DND-41 (cell line): ENCODE measurements around the gene BMP7.
"Not testable (repeated sequence)": the region's sequence is repeated elsewhere in the genome, so short reads cannot be mapped to it uniquely, and the experiment has no call there.

Source experiments
- ATAC-seq: fragments of 200-7000 bp; cut with Tn5 transposase; 3 replicates; pipeline ENCODE4 v1.9.1; 2021; ENCODE audit warnings: low read depth; ENCODE audit not compliant: insufficient read depth
- DNase-seq: peaks from one replicate; pipeline ENCODE4 v3.0.0-alpha.2; 2020
- H2AFZ ChIP-seq: 2 replicates; pipeline ENCODE4 v1.6.0; 2012; ENCODE audit warnings: low read depth, low read length
- H3K27ac ChIP-seq: 2 replicates; pipeline ENCODE4 v1.5.1; 2012; ENCODE audit warnings: low read length, inconsistent platforms
- H3K27me3 ChIP-seq: fragments of 200-600 bp; sonication (generic); 2 replicates; pipeline ENCODE4 v1.6.0; 2012; ENCODE audit warnings: low read length, mild to moderate bottlenecking, inconsistent platforms; ENCODE audit not compliant: insufficient read depth, poor library complexity
- H3K36me3 ChIP-seq: 2 replicates; pipeline ENCODE4 v1.5.1; 2012; ENCODE audit warnings: low read length, inconsistent platforms; ENCODE audit not compliant: insufficient read depth
- H3K4me1 ChIP-seq: 2 replicates; pipeline ENCODE4 v1.5.1; 2012; ENCODE audit warnings: mild to moderate bottlenecking, low read length; ENCODE audit not compliant: insufficient read depth
- H3K4me2 ChIP-seq: 2 replicates; pipeline ENCODE4 v1.6.0; 2012; ENCODE audit warnings: mild to moderate bottlenecking, moderate library complexity, low read length, inconsistent platforms; ENCODE audit not compliant: insufficient read depth
- H3K4me3 ChIP-seq, 2 experiments: fragments of 200-600 bp in 1 of 2; shearing (Covaris generic) in 1 of 2; 2 replicates each; pipeline ENCODE4 v1.5.1; 2012 to 2016; ENCODE audit warnings: inconsistent platforms in 2 of 2, low read length in 2 of 2, mild to moderate bottlenecking in 2 of 2, low read depth in 1 of 2, moderate library complexity in 1 of 2
- H3K79me2 ChIP-seq: 2 replicates; pipeline ENCODE4 v1.6.0; 2012; ENCODE audit warnings: low read length, inconsistent platforms; ENCODE audit not compliant: insufficient read depth
- H3K9ac ChIP-seq: 2 replicates; pipeline ENCODE4 v1.6.0; 2012; ENCODE audit warnings: low read depth, mild to moderate bottlenecking, inconsistent platforms, low read length, moderate library complexity
- H3K9me3 ChIP-seq: 2 replicates; pipeline ENCODE4 v1.5.1; 2012; ENCODE audit warnings: low read length, moderate library complexity, mild to moderate bottlenecking, inconsistent platforms; ENCODE audit not compliant: insufficient read depth, severe bottlenecking
- H4K20me1 ChIP-seq: 2 replicates; pipeline ENCODE4 v1.6.0; 2012; ENCODE audit warnings: low read length; ENCODE audit not compliant: insufficient read depth
- CTCF ChIP-seq: IDR thresholded peaks from 2 replicates; pipeline ENCODE4 v1.5.1; 2012; ENCODE audit warnings: borderline replicate concordance, low read length, moderate library complexity, mild to moderate bottlenecking; ENCODE audit not compliant: poor library complexity, severe bottlenecking; ENCODE audit errors: extremely low read depth
- EZH2 ChIP-seq: IDR thresholded peaks from 3 replicates; pipeline ENCODE4 v1.6.1; 2012; ENCODE audit warnings: borderline replicate concordance, low read depth, mild to moderate bottlenecking, moderate library complexity, low read length, inconsistent platforms; ENCODE audit not compliant: severe bottlenecking

The BMP7 gene

DNA sequence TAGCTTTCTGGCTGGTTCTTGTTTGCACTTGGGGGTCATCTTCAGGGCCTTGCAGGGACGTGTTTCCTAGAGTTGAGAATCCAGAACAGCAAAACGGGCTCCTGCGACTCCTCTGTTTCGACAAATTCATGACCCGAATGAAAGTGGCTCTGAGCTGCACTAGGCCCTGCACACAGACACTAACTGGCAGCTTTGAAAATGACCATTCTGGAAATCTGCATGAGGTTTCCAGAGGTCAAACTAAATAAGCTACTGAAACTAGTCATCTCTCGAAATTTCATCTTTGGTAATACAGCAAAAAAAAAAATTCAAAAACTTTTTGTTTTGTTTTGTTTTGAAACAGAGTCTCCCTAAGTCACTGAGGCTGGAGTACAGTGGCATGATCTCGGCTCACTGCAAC is 15.5 kb upstream of the BMP7 start:
- no peak overlapping the region for H3K4me3 ChIP-seq
- peaks cover 13% of the 10 kb centered on the region for H3K27me3 ChIP-seq
- H3K4me2 ChIP-seq, result no peak overlapping the region

DNA sequence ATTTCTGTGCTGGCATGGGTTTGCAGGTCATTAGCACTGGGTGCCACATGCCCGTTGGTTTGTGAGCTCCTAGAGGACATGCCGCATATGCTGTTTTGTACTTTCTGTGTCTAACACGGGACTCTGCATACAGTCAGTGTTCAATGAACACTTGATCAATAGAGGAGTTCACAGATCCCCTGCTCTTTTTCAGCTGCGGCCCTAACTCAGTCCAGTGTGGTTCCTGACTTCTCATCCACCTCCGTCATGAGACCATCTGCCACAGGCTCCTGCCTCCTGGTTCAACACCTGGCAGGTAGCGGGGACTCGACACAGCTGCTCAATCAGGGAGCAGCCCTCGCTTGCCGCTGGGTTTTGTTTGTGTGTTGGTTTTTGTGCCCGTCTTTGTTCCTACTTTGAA is 13.8 kb upstream of the BMP7 start:
- no peaks in the 10 kb centered on the region for H3K79me2 ChIP-seq
- no peaks in the 10 kb centered on the region for H3K9me3 ChIP-seq
- H3K9ac ChIP-seq, result no peak overlapping the region
- H4K20me1 ChIP-seq, result peaks cover 6% of the 10 kb centered on the region; the same call in 1 of the 2 replicates
- H3K36me3 ChIP-seq, result no peaks in the 10 kb centered on the region
- H3K27ac ChIP-seq, result no peak overlapping the region
- TF ChIP-seq EZH2, result no peak
- TF ChIP-seq CTCF, result no peak
- H3K27me3 ChIP-seq, result peaks cover 20% of the 10 kb centered on the region
- no peak overlapping the region for H3K4me2 ChIP-seq
- ATAC-seq (no peak), DNase-seq (no peak)
- H3K4me3 ChIP-seq, result no peak overlapping the region
- no peak overlapping the region for H2AFZ ChIP-seq
- H3K4me1 ChIP-seq, result no peaks in the 10 kb centered on the region

More for the DNA sequence above, 15.5 kb upstream of the BMP7 start:
- no peaks in the 10 kb centered on the region for H3K9me3 ChIP-seq
- no peaks in the 10 kb centered on the region for H3K4me1 ChIP-seq
- ATAC-seq, result no peak
- no peaks in the 10 kb centered on the region for H3K79me2 ChIP-seq
- peaks cover 6% of the 10 kb centered on the region; the same call in 1 of the 2 replicates for H4K20me1 ChIP-seq
- TF ChIP-seq CTCF, result no peak
- H2AFZ ChIP-seq, result no peak overlapping the region
- H3K36me3 ChIP-seq, result no peaks in the 10 kb centered on the region
- H3K27ac ChIP-seq, result no peak overlapping the region
- H3K9ac ChIP-seq, result no peak overlapping the region
- no peak for DNase-seq

DNA sequence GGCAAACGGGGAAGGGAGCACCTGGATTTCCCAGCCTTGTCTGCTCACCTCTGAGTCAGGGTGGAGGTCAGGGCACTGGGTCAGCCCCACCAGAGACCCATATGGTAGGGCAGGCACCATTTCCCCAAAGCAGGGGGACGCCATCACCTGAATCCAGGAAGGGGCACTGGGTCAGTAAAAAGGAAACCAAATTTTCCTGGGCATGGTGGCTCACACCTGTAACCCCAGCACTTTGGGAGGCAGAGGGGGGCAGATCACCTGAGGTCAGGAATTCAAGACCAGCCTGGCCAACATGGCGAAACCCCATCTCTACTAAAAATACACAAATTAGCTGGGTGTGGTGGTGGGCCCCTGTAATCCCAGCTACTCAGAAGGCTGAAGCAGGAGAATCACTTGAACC is 13.1 kb upstream of the BMP7 start:
- H3K36me3 ChIP-seq, H3K4me1 ChIP-seq, H3K79me2 ChIP-seq, H2AFZ ChIP-seq, H3K4me3 ChIP-seq, H3K9me3 ChIP-seq, H3K9ac ChIP-seq, H4K20me1 ChIP-seq, H3K27ac ChIP-seq, ATAC-seq, DNase-seq, H3K4me2 ChIP-seq: not testable (repeated sequence)
- peaks cover 25% of the 10 kb centered on the region for H3K27me3 ChIP-seq

DNA sequence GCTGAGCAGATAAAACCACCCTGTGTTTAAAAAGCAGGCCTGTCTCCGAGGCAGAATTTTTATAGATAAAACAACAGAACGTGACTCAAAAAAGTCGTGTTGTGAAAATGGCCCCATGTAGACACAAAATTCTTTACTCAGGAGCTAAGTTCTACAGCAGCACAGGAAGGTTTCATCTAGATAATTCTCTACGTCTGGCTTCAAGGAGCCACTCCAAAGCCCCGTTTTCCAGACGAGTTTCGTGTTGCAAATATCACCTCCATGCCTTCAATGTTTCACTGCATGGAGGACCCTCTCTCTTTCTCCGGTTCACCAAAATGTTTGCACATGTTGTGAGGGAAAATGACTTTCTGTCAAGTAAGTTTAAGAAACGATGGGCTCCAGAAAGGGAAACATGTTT is 12.0 kb upstream of the BMP7 start:
- ATAC-seq (no peak), DNase-seq (no peak)
- no peak for TF ChIP-seq CTCF
- no peak for TF ChIP-seq EZH2
- no peak overlapping the region for H3K9ac ChIP-seq
- H3K4me2 ChIP-seq, result no peak overlapping the region
- no peaks in the 10 kb centered on the region for H3K4me1 ChIP-seq
- no peak overlapping the region for H2AFZ ChIP-seq
- H3K4me3 ChIP-seq, result no peak overlapping the region
- no peaks in the 10 kb centered on the region for H3K9me3 ChIP-seq
- peaks cover 3% of the 10 kb centered on the region; the same call in 1 of the 2 replicates for H4K20me1 ChIP-seq
- no peaks in the 10 kb centered on the region for H3K79me2 ChIP-seq
- no peaks in the 10 kb centered on the region for H3K36me3 ChIP-seq
- no peak overlapping the region for H3K27ac ChIP-seq
- peaks cover 25% of the 10 kb centered on the region for H3K27me3 ChIP-seq
